ENCODE results near the gene LDHA. TPM values are rescaled to one million over a fixed set of nuclear protein-coding genes. Genes with fewer than 3 reads are reported as not detected.
"Not testable (repeated sequence)": the region's sequence is repeated elsewhere in the genome, so short reads cannot be mapped to it uniquely, and the experiment has no call there.

The LDHA gene
- total RNA-seq, 1 experiment from 2014 or later: 739 TPM

GRCh38 chr11:18395735-18396504 is 1.6 kb downstream of the LDHA start:
- BruUV-seq (replicated peaks): no TSS peak
- peak; percentile 99 for DNase-seq (ENCODE audit: unreplicated experiment)
- Mint-ChIP-seq H3K27me3 (ENCODE audit: insufficient read depth, unreplicated experiment) (no peaks in the 10 kb centered on the region), H3K4me1 (ENCODE audit: insufficient read depth, unreplicated experiment) (peaks cover 18% of the 10 kb centered on the region), H3K36me3 (ENCODE audit: insufficient read depth, unreplicated experiment) (peaks cover 63% of the 10 kb centered on the region), H3K27ac (ENCODE audit: low read depth, unreplicated experiment) (peak overlapping the region; percentile 97), H3K4me3 (ENCODE audit: unreplicated experiment) (peak overlapping the region; percentile 97), H3K9me3 (ENCODE audit: unreplicated experiment) (no peaks in the 10 kb centered on the region)
- intact Hi-C loops (cut with micrococcal nuclease): loop anchor here (2.0 to 5.0 kb wide), 2 partner anchors 73 to 131 kb away; partner anchors contain the start of genes GTF2H1, HPS5 and TSG101
- POLR2A ChIA-PET: interaction anchor here (0.5 to 7.4 kb wide), 43 partner anchors 11 to 1628 kb away, joined by 3 to 331 read pairs (median 4); partner anchors contain the start of genes GTF2H1, HPS5, SAA1 and SAA2
- CTCF ChIA-PET: interaction anchor here (1.0 to 2.5 kb wide), 9 partner anchors 9 to 290 kb away, joined by 3 to 24 read pairs (median 4); no protein-coding TSS in a partner anchor
- TF ChIP-seq, protein P1, sequence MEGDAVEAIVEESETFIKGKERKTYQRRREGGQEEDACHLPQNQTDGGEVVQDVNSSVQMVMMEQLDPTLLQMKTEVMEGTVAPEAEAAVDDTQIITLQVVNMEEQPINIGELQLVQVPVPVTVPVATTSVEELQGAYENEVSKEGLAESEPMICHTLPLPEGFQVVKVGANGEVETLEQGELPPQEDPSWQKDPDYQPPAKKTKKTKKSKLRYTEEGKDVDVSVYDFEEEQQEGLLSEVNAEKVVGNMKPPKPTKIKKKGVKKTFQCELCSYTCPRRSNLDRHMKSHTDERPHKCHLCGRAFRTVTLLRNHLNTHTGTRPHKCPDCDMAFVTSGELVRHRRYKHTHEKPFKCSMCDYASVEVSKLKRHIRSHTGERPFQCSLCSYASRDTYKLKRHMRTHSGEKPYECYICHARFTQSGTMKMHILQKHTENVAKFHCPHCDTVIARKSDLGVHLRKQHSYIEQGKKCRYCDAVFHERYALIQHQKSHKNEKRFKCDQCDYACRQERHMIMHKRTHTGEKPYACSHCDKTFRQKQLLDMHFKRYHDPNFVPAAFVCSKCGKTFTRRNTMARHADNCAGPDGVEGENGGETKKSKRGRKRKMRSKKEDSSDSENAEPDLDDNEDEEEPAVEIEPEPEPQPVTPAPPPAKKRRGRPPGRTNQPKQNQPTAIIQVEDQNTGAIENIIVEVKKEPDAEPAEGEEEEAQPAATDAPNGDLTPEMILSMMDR (IDR thresholded peaks at IDR 0.05; ENCODE audit: unreplicated experiment): no peak

GRCh38 chr11:18397921-18398320 is 3.6 kb downstream of the LDHA start:
- H3K27ac Mint-ChIP-seq (ENCODE audit: low read depth, unreplicated experiment): no peak overlapping the region
- H3K27me3 Mint-ChIP-seq (ENCODE audit: insufficient read depth, unreplicated experiment): no peaks in the 10 kb centered on the region
- H3K4me1 Mint-ChIP-seq (ENCODE audit: insufficient read depth, unreplicated experiment): peaks cover 3% of the 10 kb centered on the region
- intact Hi-C loops (cut with micrococcal nuclease): loop anchor here (5.0 kb wide), 1 partner anchor 129 kb away; the partner anchor contains the start of gene TSG101
- H3K36me3 Mint-ChIP-seq (ENCODE audit: insufficient read depth, unreplicated experiment): peaks cover 83% of the 10 kb centered on the region
- peak overlapping the region; percentile 32 for H3K4me3 Mint-ChIP-seq (ENCODE audit: unreplicated experiment)
- TF ChIP-seq, protein P1 (IDR thresholded peaks at IDR 0.05; ENCODE audit: unreplicated experiment): no peak
- CTCF ChIA-PET: no interaction called here
- BruUV-seq (replicated peaks): no TSS peak
- H3K9me3 Mint-ChIP-seq (ENCODE audit: unreplicated experiment): no peaks in the 10 kb centered on the region
- POLR2A ChIA-PET: interaction anchor here (0.8 to 7.4 kb wide), 4 partner anchors 9 to 129 kb away, joined by 5 to 331 read pairs (median 85); partner anchors contain the start of genes HPS5 and TSG101
- no peak for DNase-seq (ENCODE audit: unreplicated experiment)

DNA sequence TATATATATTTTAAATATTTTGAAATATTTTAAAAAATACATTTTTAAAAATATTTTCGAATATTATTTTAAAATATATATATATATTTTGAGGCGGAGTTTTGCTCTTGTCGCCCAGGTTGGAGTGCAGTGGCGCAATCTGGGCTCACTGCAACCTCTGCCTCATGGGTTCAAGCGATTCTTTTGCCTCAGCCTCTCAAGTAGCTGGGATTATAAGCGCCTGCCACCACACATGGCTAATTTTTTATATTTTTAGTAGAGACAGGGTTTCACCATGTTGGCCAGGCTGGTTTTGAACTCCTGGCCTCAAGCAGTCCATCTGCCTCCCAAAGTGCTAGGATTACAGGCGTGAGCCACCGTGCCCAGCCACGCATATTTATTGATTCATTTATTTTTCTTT is 6.7 kb downstream of the LDHA start:
- H3K27ac Mint-ChIP-seq (ENCODE audit: low read depth, unreplicated experiment); H3K4me1 Mint-ChIP-seq (ENCODE audit: insufficient read depth, unreplicated experiment); H3K4me3 Mint-ChIP-seq (ENCODE audit: unreplicated experiment); BruUV-seq (replicated peaks); H3K9me3 Mint-ChIP-seq (ENCODE audit: unreplicated experiment); intact Hi-C loops (cut with micrococcal nuclease); H3K27me3 Mint-ChIP-seq (ENCODE audit: insufficient read depth, unreplicated experiment); DNase-seq (ENCODE audit: unreplicated experiment): not testable (repeated sequence)
- POLR2A ChIA-PET: interaction anchor here (0.8 to 1.6 kb wide), 4 partner anchors 8 to 88 kb away, joined by 3 to 5 read pairs (median 4); partner anchors contain the start of gene HPS5
- CTCF ChIA-PET: interaction anchor here (0.6 kb wide), 2 partner anchors 261 to 285 kb away, joined by 3 read pairs; no protein-coding TSS in a partner anchor
- peaks cover 100% of the 10 kb centered on the region for H3K36me3 Mint-ChIP-seq (ENCODE audit: insufficient read depth, unreplicated experiment)

DNA sequence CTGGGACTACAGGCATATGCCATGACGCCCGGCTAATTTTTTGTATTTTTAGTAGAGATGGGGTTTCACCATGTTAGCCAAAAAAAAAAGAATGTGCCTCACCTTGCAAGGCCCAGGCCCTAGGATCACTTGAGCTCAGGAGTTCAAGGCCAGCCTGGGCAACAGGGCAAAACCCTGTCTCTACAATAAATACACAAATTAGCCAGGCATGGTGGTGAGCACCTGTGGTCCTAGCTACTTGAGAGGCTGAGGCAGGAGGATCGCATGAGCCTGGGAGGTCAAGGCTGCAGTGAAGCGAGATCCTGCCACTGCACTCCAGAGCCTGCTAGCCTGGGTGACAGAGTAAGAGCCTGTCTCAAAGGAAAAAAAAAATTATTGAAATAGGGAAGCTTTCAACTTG is 9.7 kb downstream of the LDHA start:
- Mint-ChIP-seq H3K36me3 (ENCODE audit: insufficient read depth, unreplicated experiment) (peaks cover 99% of the 10 kb centered on the region), H3K27me3 (ENCODE audit: insufficient read depth, unreplicated experiment) (no peaks in the 10 kb centered on the region), H3K4me1 (ENCODE audit: insufficient read depth, unreplicated experiment) (peaks cover 7% of the 10 kb centered on the region), H3K9me3 (ENCODE audit: unreplicated experiment) (no peaks in the 10 kb centered on the region), H3K4me3 (ENCODE audit: unreplicated experiment) (no peak overlapping the region), H3K27ac (ENCODE audit: low read depth, unreplicated experiment) (no peak overlapping the region)
- DNase-seq (ENCODE audit: unreplicated experiment): no peak
- BruUV-seq (replicated peaks): no TSS peak
- TF ChIP-seq, protein P1 (IDR thresholded peaks at IDR 0.05; ENCODE audit: unreplicated experiment): no peak
- intact Hi-C loops (cut with micrococcal nuclease): no loop called here
- POLR2A ChIA-PET: interaction anchor here (5.6 kb wide), 1 partner anchor 8 kb away, joined by 90 read pairs; the partner anchor contains the start of gene LDHA
- CTCF ChIA-PET: interaction anchor here (0.6 to 1.5 kb wide), 3 partner anchors 8 to 272 kb away, joined by 3 to 5 read pairs (median 3); partner anchors contain the start of gene MRGPRX3

GRCh38 chr11:18407400-18407799 is 13.0 kb downstream of the LDHA start:
- ChIA-PET POLR2A (interaction anchor here (0.8 to 5.6 kb wide), 5 partner anchors 11 to 121 kb away, joined by 3 to 90 read pairs (median 4); partner anchors contain the start of gene LDHA), CTCF (interaction anchor here (0.6 kb wide), 1 partner anchor 177 kb away, joined by 3 read pairs; no protein-coding TSS in a partner anchor)

More at GRCh38 chr11:18407400-18407799, 13.0 kb downstream of the LDHA start:
- intact Hi-C loops (cut with micrococcal nuclease); H3K4me3 Mint-ChIP-seq (ENCODE audit: unreplicated experiment); H3K4me1 Mint-ChIP-seq (ENCODE audit: insufficient read depth, unreplicated experiment); H3K27me3 Mint-ChIP-seq (ENCODE audit: insufficient read depth, unreplicated experiment); H3K9me3 Mint-ChIP-seq (ENCODE audit: unreplicated experiment); H3K27ac Mint-ChIP-seq (ENCODE audit: low read depth, unreplicated experiment): not testable (repeated sequence)
- peak; percentile 81 for DNase-seq (ENCODE audit: unreplicated experiment)
- TSS peak; percentile 96 for BruUV-seq (replicated peaks)
- H3K36me3 Mint-ChIP-seq (ENCODE audit: insufficient read depth, unreplicated experiment): peaks cover 70% of the 10 kb centered on the region
